GM18526 (cell line): Measurements from ENCODE around the gene TAS1R3.

Source experiments
- POLR2A ChIP-seq: IDR thresholded peaks from 3 replicates; pipeline ENCODE4 v1.6.1; 2011; ENCODE audit not compliant: insufficient read length; ENCODE audit errors: extremely low read depth

Gene TAS1R3

DNA sequence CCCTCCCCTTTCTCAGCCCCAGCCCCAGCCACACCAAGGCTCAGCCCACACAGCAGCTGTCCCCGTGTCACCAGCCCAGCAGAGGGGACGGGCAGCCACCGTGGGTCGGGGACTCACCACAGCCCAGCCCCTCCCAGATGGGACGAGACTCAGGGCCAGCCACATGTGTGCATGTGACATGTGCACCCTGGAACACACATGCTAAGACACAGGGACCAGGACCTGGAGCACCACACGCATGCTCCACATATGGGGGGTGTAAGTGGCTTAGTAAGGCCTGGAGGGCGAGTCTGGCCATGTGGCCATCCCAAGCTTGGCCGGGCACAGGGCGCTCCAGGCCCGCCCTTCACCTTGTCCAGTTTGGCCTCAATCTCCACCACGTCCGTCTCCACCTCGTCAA is 27.3 kb upstream of the TAS1R3 start:
- TF ChIP-seq POLR2A, result no peak

DNA sequence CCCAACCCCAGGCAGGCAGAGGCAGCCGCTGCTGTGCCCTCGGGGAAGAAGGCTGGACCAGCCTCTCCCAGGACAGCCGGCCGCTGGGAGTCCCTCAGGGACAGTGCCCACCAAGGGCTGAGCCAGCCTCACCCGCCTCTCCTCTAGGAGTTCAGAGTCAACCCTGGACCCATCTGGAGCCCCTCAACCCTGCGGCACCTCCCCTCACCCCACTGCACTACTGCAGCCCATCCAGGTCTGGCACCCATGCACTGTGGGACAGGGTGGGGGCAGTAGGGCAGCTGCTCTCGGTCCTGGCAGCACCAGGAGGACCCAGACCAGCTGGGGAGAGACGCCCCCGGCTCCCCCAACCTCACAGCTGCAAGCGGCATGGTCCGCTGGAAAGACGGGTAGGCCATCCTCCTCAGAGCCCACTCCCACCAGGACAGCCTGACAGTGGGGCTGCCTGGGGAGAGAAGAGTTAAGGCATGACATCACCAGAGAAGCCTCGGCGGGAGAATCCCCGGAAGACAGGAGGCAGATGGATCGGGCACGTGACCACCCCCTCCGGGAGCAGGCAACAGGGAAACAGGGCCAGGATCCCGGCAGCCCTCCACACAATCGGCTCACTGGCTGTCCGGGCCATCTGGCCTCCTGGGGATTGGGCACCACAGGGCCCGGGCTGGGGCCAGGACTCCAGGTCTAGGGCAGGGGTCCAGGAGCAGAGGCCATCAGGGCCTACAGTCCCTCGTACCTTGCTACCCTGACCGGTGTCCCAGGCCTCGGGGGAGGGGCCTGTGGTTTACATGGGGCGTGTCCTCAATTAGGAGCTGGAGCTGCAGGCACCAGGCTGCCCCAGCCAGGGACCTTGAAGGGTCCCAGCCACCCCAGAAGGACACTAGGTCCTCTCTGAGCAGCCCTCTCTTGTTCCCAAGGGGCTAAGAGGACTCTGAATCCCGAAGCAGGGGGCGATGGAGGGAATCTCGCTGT is 26.5 kb upstream of the TAS1R3 start:
- TF ChIP-seq POLR2A, result no peak

- TF ChIP-seq POLR2A, result peak; percentile 16
These were observed 25.6 kb upstream of the TAS1R3 start for GRCh38 chr1:1305300-1306069.

GRCh38 chr1:1306070-1306660 is 24.9 kb upstream of the TAS1R3 start:
- no peak for TF ChIP-seq POLR2A

DNA sequence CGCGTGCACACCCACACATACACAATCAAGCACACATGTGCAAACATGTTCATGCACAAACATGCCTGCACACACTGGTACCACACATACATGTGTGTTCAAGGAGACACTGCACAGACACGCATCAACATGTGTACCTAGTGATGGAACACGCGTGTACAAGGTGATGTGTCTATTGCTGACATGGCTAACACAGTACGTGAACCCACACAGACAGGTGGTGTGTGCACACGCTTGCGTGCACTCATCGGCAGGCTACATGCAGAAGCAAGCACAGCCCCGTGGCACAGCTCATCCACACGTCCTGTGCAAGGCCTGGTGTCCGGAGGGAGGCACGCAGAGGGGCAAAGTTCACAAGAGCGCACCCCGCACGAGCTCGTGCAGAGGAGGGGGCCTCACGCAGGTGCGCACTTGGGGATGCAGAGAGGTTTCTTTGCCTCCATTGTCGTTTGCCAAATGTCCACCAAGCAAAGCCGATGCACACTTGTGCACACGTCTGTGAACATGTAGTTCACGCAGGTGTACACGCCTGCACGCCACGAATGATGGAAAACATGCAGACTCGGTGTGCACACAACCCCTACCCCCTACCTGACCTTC is 24.3 kb upstream of the TAS1R3 start:
- TF ChIP-seq POLR2A, result no peak

GRCh38 chr1:1307261-1307922 is 23.7 kb upstream of the TAS1R3 start:
- TF ChIP-seq POLR2A, result peak; percentile 16

- peak; percentile 2 for TF ChIP-seq POLR2A
These were observed 22.9 kb upstream of the TAS1R3 start, which contains the start of the genes ACAP3 and PUSL1 for GRCh38 chr1:1307923-1308755. TSS of gene ACAP3 (minus strand) at chr1:1307930. CDS start at chr1:1307815, 115 bp downstream. TSS of gene PUSL1 (plus strand) at chr1:1308597. CDS start at chr1:1308644, 47 bp downstream.

DNA sequence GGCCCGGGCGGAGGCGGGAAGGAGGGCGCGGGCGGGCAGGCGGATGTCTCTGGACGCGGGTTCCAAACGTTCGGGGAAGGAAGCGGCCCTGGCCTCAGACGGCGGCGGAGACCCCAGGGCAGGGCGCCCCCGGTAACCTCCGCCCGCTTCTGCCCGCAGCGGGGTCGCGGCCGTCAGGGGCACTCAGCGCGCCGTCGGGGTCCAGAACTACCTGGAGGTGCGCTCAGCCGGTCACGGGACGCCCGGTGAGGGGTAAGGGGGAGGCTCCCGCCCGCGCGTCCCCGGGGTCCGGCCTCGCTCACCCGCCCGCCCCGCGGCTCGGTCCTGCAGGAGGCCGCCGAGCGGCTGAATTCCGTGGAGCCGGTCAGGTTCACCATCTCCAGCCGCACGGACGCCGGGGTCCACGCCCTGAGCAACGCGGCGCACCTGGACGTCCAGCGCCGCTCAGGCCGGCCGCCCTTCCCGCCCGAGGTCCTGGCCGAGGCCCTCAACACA is 22.3 kb upstream of the TAS1R3 start:
- no peak for TF ChIP-seq POLR2A

DNA sequence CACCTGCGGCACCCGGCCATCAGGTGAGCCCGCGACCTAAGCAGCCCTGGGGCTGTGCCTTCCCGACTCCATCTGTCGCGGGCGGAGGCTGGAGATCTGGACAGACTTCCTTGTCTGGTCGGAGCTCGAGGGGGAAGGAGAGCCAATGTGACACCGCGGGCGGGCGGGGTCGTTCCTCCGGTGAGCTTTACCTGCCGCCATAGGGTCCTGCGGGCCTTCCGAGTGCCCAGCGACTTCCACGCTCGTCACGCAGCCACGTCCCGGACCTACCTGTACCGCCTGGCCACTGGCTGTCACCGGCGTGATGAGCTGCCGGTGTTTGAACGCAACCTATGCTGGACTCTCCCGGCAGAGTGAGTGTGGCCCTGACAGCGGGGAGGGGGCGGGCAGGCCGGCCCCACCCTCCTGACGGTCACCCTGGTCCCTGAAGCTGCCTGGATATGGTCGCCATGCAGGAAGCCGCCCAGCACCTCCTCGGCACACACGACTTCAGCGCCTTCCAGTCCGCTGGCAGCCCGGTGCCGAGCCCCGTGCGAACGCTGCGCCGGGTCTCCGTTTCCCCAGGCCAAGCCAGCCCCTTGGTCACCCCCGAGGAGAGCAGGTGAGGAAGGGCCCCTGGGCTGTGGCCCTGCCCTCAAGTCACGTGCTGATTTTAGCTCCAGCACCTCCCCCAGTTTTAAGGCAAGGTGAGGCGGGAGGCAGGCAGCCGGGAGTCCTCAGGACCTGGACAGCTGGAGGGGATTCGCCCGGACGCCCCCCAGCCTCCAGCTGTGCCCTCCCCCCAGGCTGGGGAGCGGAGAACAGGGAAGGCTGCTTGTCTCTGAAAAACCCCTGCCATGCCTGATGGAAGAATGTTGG is 21.6 kb upstream of the TAS1R3 start:
- no peak for TF ChIP-seq POLR2A

DNA sequence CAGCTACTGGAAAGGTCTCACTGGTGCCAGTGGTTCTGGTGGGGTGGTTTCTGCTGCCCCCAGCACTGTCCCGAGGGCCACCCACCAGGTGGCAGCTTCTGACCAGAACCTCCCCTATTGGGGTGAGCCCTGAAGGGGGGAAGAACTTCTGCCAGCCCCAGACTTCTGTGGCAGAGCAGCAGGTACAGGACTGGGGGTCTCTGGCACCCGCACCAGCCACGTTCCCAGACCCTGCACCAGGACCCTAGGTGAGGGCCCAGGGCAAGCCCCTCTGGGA is 21.0 kb upstream of the TAS1R3 start:
- TF ChIP-seq POLR2A, result no peak

DNA sequence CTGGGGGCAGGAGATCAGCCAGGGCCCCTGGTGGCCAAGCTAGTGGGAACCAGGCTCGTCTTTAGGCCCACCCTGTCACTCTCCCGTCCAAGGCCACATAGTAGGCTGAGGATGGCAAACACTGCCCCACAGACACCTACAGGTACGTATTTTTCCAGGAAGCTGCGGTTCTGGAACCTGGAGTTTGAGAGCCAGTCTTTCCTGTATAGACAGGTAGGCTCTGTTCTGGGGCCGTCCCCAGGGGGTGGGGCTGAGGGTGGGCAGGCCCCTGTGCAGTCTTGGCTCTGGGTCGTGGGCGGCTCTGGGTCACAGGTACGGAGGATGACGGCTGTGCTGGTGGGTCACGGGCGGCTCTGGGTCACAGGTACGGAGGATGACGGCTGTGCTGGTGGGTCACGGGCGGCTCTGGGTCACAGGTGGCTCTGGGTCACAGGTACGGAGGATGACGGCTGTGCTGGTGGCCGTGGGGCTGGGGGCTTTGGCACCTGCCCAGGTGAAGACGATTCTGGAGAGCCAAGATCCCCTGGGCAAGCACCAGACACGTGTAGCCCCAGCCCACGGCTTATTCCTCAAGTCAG is 20.5 kb upstream of the TAS1R3 start:
- TF ChIP-seq POLR2A, result no peak
